GM21515 (cell line): ENCODE measurements around the gene GPR161.

Source experiments
- ATAC-seq: cut with Tn5 transposase; IDR thresholded peaks from one replicate; pipeline ENCODE4 v1.9.1; 2021; ENCODE audit not compliant: unreplicated experiment

GPR161 gene

DNA sequence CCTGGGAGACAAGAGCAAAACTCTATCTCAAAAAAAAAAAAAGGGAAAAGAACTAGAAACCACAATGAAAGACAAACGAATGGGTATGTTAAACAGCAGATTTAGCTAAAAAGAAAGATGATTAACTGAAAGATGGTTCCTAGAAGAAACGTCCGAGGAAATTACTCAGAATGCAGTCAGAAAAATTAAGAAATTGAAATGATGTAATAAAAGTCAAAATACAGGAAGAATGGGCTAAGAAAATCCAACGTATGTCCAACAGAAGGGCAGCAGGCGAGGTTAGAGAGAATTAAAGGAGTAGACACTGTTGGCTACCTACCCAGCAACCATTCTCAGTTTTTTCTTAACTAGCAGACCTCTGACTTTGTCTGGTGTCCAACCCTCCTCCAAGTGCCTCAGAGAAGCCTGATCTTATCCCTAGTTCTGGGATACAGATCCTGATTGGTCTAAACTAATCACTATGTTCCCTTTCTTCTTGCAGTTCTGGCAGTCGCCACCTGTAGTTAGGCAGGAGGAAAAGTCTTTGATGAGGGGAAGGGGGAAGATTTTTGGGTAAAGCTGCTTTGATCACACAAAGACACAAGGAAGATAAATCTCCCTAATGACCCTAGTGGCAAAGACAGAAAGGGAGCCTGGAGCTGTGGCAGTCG lies 25.7 kb downstream of the GPR161 start:
- no peak for ATAC-seq

DNA sequence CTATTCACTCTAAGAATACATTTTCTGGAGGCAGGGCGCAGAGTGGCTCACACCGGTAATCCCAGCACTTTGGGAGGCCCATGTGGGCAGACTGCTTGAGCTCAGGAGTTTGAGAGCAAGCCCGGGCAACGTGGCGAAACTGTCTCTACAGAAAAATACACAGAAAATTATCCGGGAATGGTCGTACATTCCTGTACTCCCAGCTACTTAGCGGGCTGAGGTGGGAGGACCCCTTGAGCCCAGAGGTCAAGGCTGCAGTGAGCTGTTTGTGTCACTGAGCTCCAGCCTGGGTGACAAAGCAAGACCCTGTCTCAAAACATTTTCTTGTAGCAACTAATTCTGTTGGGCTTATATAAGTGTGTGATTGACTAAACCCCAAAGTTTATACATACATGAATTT lies 30.5 kb downstream of the GPR161 start:
- no peak for ATAC-seq

DNA sequence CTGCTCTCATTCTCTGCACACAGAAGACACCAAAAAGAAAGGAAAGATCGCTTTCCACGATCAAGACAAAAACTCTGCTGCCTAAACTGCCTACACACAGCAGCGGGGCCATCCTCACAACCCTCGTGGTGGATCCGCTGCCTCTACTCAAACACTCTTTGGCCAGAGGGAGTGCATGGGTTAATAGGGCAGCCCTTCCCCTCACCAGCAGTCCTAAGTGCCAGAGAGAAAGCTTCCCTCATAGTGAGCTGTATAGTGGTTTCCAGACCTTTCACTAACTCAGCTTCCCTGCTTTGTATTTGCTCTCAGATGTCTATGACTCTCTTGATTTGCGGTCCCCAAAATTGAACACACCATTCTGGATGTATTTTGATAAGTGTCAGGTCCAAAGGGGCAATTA lies 30.9 kb downstream of the GPR161 start:
- no peak for ATAC-seq

DNA sequence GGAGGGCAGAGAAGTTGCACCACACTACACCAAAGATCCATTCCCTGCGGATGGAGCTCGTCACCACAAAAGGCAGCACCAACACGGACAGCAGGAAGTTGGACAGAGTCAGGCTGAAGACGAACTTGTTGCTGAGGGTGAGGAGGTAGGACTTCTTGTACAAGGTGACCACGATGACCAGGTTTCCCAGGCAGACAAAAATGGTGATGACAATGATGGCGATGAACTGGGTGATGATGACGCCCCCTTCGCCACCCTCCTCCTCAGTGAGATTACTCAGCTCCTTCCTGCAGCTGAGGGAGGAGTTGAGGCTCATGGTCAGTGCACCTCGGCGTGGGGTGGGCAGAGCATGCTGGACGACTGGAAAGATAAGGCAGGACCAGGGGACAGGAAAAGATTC lies 32.2 kb downstream of the GPR161 start:
- no peak for ATAC-seq

DNA sequence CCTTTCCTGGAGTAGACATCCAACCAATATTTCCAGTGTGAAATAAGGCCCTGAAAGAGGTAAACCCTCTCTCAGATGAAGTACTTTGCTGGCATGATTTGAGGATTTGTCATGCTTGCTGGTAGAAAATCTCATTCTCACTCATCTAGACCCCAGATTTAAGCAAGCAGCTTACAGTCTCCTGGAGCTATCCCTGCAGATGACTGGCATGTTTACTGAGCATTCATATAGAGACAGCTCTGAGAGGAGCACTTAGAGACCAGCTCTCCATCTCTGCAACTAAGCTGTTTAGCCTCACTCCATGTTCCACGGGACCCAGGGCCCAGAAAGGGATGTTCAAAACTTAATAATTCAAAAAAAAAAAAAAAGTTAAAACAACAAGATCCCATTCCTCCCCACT lies 34.2 kb downstream of the GPR161 start:
- ATAC-seq, result no peak

DNA sequence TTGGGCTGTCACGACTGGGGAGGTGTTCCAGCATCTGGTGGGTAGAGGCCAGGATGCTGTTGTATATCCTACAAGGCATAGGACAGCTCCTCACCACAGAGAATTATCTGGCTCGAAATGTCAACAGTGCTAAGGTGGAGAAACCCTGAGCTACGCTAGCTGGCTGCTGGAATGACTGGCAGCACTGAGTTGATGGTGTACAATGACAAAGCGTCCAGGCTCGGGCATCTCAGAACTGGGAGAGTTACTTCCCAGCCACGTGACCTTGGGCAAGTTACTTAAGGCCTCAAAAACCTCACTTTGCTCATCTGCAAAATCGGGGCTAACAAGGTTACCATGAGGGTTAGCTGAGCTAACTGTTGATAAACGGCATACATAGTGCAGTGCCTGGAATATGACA lies 35.4 kb downstream of the GPR161 start:
- ATAC-seq, result no peak

DNA sequence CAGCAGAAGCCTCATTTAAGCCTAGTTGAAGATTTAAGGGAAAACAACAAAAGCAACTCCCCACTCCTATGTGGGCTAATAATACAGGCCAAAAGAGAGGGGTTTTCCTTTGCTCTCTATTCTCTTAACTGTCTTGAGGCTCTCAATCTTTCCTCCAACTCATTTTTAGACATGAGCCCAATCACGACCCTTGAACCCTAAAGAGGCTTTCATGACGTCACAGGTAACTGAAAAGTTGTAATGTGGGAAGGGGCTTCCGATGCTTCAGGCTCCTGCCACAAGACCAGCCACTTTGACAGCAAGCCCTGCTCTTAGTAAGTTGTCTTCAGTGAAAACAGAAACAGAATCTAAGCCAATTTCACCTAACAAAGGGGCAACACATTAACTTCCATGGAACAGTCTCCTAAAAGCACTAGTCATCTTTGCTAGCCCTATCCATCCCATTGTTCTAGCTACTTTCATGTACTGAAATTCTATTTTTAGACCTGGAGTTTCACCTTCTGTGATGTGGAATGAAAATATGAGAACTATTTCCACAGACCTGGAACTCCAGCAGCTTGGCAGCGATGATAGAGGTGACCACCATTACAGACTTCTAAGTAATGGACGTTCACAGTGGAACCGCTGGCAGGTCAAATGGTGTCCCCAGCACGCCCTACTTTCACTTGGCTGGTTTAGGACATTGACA lies 36.3 kb downstream of the GPR161 start:
- ATAC-seq, result no peak

DNA sequence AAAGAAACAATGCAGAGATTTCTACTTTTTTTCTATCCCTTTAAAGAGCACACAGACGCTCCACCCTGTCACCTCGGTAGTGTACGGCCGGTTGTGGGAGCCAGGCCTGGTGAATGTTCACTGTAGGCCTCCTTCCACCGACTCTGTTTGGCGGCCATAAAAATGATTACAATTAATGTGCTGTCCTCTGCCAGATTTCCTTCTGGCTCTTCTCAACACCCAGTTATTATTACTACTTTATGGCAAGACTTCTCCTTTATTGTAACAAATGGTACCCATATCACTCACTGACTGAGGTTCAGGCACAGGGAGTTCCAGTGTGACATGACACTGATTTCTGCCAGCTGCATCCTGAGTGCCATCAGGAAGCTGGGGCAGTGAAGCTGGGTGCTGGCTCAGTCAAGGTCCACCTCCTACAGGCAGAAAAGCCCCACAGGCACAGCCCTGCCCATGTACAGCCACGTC lies 37.4 kb downstream of the GPR161 start:
- ATAC-seq, result no peak

DNA sequence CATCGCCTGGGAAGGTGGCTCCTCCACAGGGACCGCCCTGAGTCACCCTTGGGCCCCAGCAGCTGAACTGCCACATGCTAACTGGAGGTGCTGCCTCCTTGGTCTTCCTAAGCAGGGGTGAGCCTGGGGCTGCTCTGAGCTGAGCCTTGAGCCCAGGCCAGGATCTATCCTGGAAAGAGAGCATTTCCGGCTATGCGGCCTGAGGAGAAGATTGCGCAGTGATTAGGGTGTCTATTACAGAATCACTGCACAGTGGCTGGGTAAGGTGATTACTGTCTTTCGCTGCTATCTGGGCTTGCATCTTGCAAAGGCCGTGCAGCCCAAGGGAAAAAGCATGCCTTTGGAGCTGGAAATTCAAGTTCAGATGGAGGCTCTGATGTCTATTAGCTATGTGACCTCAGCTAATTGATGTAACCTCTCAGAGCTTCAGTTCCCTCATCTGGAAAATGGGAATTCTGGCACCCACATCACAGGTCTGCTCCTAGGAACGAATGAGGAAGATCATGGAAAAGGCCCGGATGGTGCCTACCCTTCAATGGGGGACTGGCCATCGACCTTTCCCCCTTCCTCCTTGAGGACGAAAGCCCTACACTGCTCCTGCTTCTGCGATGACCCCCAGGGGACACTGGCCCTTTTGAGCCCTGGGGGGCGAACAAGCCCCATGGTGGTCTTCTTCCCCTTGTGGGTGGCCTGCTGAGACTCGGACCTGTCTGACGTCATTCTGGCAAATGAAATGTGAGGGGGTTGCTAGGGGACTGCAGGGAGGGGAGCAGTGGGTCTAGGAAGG lies 38.0 kb downstream of the GPR161 start:
- ATAC-seq, result no peak

DNA sequence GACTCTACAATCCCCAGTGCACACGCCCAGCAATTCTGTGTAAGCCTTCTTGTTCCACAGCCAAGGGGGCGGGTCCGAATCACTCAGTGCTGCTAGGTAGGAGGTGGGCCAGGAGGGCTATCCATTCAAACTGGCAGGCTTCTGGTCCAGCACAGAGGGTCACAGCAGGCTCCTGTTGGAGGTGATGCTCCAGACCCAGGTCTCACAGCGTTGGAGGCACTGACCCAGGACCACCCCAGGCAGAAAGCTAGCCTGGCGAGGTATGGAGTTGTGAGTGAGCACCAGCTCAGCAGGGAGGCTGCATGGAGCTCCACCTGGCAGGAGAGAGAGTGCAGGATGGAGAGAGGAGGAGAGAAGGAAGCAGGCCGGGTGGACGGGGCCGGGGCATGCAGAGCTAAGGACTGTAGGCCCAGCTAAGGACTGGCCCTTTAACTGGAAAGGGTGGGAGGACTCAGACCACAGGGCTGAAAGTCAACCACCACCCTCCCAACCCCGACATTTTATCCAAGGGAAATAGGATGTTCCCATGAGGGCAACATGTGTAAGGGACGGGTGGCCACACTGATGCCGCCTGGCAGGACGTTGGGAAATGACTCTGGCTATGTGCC lies 38.7 kb downstream of the GPR161 start:
- no peak for ATAC-seq

DNA sequence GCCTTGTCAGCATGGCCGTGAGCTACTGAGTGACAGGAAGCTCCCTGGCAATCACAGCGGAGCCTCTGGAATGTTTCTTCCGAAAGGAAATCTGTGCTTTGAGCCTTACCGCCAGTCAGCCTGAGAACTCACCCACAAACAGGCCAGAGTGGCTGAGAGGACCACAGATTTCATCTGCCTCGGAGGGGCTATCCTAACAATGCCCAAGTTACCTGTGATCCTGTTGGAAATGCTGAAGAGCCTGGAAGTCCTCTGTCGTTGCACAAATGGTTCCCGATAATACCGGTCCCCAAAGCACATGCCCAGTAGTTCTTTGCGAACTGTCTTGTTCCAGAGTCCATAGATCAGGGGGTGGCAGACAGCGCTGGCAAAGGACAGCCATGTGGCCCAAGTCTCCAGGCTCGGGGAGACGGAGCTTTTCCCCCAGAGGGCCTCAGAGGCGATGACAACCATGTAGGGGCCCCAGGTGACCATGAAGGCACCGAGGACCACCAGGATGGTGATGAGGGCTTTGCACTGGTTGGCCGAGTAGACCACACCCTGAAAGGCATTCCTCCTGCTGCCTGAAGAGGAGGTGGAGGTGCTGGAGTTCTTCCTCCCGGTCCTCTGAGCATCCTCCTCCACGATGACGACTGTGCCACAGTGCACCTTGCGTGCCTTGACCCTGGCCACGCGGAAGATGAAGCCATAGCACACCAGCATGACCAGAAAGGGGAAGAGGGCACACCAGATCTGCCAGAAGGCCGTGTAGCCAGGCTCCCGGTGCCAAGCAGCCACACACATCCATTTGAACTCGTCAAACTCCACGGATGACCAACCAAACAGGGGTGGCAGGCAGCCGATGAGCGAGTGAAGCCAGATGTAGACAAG lies 40.2 kb downstream of the GPR161 start:
- no peak for ATAC-seq

DNA sequence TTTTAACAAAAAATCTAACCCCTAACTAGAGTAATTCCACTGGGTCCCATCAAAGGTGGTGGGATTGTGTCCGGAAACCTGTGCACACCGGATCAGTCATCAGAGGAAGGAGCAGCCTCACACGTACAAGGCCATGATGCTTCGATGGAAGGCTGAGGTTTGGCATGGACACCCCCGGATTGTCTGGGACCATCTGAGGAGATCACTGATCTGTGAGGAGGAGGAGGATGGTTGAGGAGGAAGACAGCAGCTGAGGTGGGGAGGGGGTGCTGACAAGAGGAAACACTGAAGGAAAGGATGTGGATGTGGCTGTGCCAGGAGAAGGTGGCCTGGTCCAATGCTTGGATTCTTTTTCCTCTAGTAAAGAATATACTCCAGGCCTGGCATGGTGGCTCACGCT lies 41.3 kb downstream of the GPR161 start:
- no peak for ATAC-seq

DNA sequence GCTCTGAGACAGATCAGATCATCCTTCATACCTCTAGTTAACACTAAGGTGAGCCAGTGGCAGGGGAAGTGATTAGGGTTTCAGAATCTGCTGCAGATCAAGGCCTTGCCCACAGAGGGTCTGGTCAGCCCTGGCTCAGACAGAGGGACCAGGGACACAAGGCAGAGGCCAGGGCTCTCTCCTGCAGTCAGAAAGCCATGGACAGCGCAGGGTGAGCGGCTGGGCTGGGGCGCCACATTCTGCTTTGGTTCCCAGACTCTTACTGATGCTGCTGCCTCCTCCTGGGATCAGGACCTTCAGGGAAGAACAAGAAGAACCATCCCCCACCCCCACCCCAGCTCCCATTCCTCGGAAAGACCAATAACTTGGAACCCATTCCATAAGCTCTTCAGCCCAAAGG lies 43.1 kb downstream of the GPR161 start:
- no peak for ATAC-seq

DNA sequence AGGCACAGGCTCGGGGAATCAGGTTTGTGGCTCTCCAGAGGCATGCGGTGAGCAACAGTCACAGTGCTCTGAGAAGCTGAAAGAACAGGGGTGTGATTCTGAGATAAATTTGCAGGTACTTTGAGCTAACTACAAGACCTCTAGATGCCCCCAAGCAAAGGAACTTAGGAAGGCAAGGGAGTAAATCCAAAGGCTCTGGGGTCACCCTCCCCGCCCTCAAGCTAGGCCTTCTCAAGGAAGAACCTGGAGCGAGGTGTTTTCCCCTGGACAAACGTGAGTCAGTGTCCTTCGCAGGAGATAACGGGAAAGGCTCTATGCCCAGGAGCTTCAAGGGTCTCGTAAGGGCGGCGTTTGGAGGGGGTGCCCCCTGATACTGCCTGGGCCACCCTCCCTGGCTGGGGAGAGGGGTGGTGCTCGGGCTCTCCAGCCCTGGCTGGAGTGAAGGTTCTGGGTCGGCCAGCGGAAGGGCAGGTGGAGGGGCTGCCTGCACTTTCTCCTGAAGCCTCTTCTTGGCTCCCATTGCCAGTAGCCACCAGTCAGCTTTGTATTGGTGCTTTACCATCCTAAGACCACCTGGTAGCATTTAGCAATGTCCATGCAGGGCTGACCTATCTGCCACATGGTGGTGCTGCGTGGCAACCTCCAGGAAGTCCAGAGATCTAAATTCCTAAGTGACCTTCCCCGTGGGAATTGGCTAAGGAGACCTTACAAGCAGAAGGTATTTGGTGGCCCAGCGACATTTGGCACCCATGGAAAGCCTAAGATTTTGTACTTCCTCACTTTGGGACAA lies 44.0 kb downstream of the GPR161 start:
- ATAC-seq, result no peak

DNA sequence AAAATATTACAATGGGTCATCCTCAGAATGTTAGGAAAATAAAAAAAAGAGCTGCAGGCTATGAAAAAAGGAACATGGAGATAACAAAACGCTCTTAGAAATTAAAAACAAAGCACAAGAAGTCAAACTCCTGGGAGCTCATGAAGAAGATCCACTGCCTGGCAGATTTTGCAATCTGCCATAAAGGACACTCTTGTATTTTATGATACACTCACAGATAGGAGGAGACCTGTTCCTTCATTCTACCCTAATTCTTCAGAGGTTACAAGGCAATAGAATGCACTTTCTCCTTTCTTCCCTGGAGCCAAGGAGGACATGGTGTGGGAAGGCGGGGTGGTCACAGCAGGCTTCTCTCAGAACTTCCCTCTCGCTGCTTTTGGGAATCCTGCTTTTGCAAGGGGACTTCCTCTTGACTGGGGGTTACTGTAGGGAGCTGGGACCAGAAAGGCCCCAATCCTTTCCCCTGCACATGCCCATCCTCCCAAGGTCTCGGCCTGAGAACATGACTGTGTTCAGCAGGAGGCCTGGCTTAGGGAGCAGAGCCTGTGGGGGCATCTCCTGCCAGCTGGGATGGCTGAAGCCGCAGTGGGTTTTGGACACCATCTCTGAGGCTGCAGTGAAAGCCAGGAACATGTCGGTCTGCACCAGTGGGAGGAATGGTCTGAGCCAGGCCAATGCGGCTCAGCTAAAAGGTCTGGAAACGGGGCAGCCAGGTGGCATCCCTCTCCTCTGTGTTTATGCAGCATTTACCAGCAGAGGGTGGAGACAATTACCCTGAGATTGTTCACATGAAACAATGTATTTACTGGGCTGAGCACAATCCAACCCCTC lies 44.8 kb downstream of the GPR161 start:
- no peak for ATAC-seq

DNA sequence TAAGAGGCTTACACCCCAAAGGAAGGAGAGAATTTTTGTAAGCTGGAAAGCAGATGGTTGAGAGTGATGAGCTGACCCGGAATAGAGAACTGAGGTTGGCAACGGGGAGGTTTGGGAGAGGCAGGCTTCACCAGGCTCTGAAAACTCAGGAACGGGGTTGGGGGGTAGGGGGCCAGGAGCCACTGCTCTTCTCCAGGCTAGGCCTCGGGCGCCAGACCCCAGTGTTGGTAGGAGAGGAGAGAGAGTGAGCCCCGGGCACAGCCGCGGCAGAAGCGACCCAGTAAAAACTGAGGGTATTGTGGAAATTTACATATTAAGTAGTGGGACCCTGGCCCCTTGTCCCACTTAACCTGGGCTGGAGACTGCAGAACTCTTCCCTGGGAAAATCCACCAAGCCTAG lies 45.7 kb downstream of the GPR161 start:
- ATAC-seq, result no peak

DNA sequence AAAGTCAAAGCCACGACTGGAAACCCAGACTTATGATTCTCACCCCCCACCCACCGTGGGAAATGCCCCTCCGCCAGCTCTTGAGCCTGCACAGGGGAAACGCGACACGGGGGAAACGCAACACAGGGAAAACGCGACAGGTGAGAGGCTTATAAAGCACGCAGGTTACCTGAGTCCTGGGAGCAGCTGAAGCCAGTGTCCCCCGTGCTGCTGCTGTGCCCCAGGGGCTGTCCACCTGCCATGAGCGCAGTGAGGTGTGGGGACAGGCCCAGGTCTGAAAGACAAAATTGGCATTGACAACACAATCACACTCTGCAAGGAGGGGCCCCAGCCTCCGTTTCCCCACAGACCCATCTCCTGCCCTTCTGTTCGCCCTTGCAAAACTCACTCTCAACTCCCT lies 46.3 kb downstream of the GPR161 start:
- no peak for ATAC-seq

DNA sequence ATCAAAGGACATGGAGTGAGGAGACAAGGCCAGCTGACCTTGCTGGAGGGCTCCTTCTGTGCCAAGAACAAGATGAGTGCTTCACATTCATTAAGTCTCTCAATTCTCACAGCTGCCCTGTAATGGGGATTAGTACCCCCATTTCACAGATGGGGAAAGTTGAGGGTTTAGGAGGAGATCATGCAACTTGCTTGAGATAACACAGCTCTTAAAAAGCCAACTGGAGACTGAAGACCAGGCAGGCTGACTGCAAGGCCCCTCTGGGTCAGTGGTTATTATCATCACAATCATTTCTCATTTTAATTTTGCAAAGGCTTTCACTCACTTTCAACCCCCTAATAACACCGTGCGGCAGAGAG lies 46.8 kb downstream of the GPR161 start:
- ATAC-seq, result no peak

DNA sequence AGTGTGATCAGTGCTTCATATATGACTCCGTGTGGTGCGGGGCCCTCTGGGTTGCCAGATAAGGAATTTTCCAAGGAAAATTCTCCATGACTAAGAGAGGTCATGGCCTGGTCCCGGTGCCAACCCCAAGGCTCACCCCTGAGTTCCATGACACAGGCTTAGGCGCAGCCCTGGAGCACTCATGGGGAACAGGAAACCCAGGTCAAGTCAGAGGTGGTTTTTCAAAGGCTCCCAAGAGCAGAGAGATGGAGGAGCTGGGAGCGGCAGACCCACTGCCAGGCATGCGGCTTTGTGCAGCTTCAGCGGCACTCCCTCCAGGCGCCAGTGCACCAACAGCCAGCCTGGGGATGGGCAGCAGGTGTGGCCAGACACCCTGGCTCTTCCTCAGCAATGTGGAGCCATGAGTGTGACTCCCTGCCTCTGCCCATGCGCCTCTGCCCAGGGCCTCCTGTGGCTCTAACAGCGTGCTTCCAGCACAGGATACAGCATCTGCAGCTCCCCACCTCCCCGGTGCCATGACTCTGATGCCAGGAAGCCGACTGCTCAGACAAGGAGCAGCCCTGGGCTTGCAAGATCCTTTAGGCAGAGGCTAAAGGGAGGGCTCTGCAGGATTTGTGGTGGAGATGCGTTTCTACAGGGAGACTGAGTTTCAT lies 47.3 kb downstream of the GPR161 start:
- no peak for ATAC-seq
